NCI-H146 (cell line): ENCODE measurements around the gene NPM1.

Source experiments
- DNase-seq: peaks from one replicate; lab custom pipeline; 2025; lab: John Stamatoyannopoulos, UW

The NPM1 gene

GRCh38 chr5:171428168-171428696, 40.6 kb downstream of the NPM1 start:
- DNase-seq: no peak

GRCh38 chr5:171428809-171429542, 41.3 kb downstream of the NPM1 start:
- DNase-seq: no peak

GRCh38 chr5:171429543-171429910, 41.9 kb downstream of the NPM1 start:
- DNase-seq: no peak

GRCh38 chr5:171431251-171431777, 43.7 kb downstream of the NPM1 start:
- no peak for DNase-seq

GRCh38 chr5:171432076-171432475, 44.4 kb downstream of the NPM1 start:
- DNase-seq: no peak

- no peak for DNase-seq
These were observed 45.1 kb downstream of the NPM1 start for GRCh38 chr5:171432583-171433351.

- DNase-seq: no peak
These were observed 45.7 kb downstream of the NPM1 start for GRCh38 chr5:171433352-171433698.

GRCh38 chr5:171433982-171434676, 46.5 kb downstream of the NPM1 start:
- DNase-seq: peak; percentile 41

- DNase-seq: no peak
These were observed 47.2 kb downstream of the NPM1 start for GRCh38 chr5:171434874-171435273.

- no peak for DNase-seq
These were observed 48.3 kb downstream of the NPM1 start for GRCh38 chr5:171435908-171436307.

- peak; percentile 31 for DNase-seq
These were observed 49.2 kb downstream of the NPM1 start for GRCh38 chr5:171436804-171437285.

GRCh38 chr5:171437286-171437821, 49.7 kb downstream of the NPM1 start:
- DNase-seq: peak; percentile 9

- no peak for DNase-seq
These were observed 51.1 kb downstream of the NPM1 start for GRCh38 chr5:171438738-171439137.

- DNase-seq: no peak
These were observed 53.7 kb downstream of the NPM1 start for GRCh38 chr5:171441246-171441791.

- no peak for DNase-seq
These were observed 54.8 kb downstream of the NPM1 start for GRCh38 chr5:171442287-171443042.

GRCh38 chr5:171444582-171444981, 56.9 kb downstream of the NPM1 start:
- DNase-seq: no peak

GRCh38 chr5:171445644-171446516, 58.2 kb downstream of the NPM1 start:
- DNase-seq: no peak

GRCh38 chr5:171447226-171447625, 59.6 kb downstream of the NPM1 start:
- no peak for DNase-seq

GRCh38 chr5:171449426-171449825, 61.8 kb downstream of the NPM1 start:
- no peak for DNase-seq
